LoVo (cell line): ENCODE data around the gene LAP3.
"Not testable (repeated sequence)": the region's sequence is repeated elsewhere in the genome, so short reads cannot be mapped to it uniquely, and the experiment has no call there.

Experiments used
- DNase-seq: peaks from one replicate; pipeline ENCODE4 v3.0.0-alpha.2; 2016; ENCODE audit warnings: low spot score

LAP3 gene

GRCh38 chr4:17576932-17577664 lies at the start of gene LAP3:
LAP3 (plus strand) TSS chr4:17577198; CDS start chr4:17577466, 268 bp downstream.
- DNase-seq, result peak; percentile 94

- DNase-seq, result no peak
Measured at GRCh38 chr4:17528551-17529165, 48.3 kb upstream of the LAP3 start.

GRCh38 chr4:17531538-17532285 lies 45.3 kb upstream of the LAP3 start:
- DNase-seq, result no peak

DNA sequence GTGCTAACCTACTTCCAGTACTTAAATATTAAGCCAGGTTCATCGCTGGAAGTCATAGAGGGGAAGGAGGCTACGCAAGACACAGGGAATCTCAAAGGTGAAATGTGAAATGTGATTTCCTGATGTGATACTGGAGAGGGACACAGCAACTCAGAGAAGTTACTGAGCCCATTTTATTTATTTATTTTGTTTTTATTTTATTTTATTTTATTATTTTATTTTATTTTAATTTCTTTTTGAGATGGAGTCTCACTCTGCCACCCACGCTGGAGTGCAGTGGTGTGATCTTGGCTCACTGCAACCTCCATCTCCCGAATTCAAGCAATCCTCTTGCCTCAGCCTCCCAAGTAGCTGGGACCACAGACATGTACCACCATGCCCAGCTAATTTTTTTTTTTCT lies 42.3 kb upstream of the LAP3 start:
- DNase-seq, result no peak

- no peak for DNase-seq
Measured at GRCh38 chr4:17535242-17535641, 41.8 kb upstream of the LAP3 start.

- no peak for DNase-seq
Measured at GRCh38 chr4:17535906-17536305, 41.1 kb upstream of the LAP3 start.

DNA sequence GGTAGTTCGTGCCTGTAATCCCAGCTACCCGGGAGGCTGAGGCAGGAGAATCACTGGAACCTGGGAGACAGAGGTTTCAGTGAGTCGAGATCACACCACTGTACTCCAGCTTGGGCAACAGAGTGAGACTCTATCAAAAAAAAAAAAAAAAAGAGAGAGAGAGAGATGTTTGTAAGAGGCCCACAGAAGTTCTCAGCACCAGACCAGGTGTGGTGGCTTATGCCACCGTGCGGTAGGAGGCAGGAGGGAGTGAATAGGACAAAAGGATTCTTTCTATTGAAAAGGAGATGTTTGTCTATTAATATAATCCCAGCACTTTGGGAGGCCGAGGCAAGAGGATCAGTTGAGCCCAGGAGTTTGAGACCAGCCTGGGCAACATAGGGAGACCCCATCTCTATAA lies 39.9 kb upstream of the LAP3 start:
- not testable (repeated sequence) for DNase-seq

DNA sequence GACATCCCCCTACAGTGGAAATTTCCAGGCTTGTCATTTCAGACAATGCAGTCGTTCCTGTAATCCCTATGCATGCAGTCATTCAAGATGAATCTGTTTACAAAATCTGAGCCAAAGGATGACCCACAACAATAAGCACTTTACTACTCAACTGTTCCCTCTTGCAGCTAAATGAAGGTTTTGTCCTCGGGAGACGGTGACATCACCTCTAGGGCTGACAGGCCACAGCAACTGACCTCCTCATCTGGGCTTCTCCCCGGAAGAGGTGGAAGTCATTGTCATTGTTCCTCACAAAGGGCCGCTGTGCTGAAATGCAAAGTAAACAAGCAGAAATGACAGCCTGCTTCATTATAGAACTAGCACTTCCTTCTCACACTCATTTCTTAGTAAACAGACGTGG lies 32.8 kb upstream of the LAP3 start:
- peak; percentile 18 for DNase-seq

GRCh38 chr4:17544831-17545234 lies 32.2 kb upstream of the LAP3 start:
- DNase-seq, result no peak

- DNase-seq, result no peak
Measured at GRCh38 chr4:17545374-17546140, 31.4 kb upstream of the LAP3 start.

GRCh38 chr4:17546222-17546621 lies 30.8 kb upstream of the LAP3 start:
- DNase-seq, result no peak

GRCh38 chr4:17546678-17547077 lies 30.3 kb upstream of the LAP3 start:
- no peak for DNase-seq

- DNase-seq, result no peak
Measured at GRCh38 chr4:17550549-17550948, 26.4 kb upstream of the LAP3 start.

GRCh38 chr4:17552427-17552826 lies 24.6 kb upstream of the LAP3 start:
- no peak for DNase-seq

DNA sequence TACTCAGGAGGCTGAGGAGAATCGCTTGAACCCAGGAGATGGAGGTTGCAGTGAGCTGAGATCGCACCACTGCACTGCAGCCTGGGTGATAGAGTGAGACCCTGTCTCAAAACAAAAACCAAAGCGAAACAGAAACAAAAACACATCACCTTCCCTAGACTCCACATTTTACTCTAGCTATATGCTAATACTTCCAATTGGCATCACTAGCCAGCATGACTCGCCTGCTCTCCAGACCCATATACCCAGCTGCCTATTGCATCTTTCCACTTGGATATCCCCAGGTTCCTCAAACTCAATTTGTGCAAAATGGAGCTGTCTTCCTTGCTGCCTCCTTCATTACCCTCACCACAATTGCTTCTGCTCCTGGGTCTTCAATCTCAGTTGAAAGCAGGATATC lies 22.4 kb upstream of the LAP3 start:
- no peak for DNase-seq

GRCh38 chr4:17556498-17556897 lies 20.5 kb upstream of the LAP3 start:
- no peak for DNase-seq

- DNase-seq, result no peak
Measured at GRCh38 chr4:17557880-17558279, 19.1 kb upstream of the LAP3 start.

- no peak for DNase-seq
Measured at GRCh38 chr4:17558941-17559708, 17.9 kb upstream of the LAP3 start.

DNA sequence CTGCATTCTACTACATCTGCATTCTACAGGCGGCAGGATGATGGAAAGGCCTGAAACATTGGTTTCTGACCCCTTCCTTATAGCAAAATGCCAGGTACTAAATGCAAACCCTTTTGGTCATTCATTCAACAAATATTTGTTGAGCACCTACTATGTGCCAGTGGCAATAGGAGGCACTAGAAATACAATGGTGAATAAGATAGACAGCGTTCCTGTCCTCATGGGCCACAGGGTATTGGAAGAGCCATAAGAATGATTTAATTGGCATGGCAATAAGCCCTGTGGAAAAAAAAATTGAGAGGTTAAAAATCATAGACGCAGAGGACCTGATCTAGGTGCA lies 17.3 kb upstream of the LAP3 start:
- DNase-seq, result no peak

- DNase-seq, result no peak
Measured at GRCh38 chr4:17560065-17560673, 16.8 kb upstream of the LAP3 start.

GRCh38 chr4:17561195-17561909 lies 15.6 kb upstream of the LAP3 start:
- no peak for DNase-seq
